ENCODE measurements around the gene ALG14.
"Not testable (repeated sequence)": the region's sequence is repeated elsewhere in the genome, so short reads cannot be mapped to it uniquely, and the experiment has no call there.

The ALG14 gene

DNA sequence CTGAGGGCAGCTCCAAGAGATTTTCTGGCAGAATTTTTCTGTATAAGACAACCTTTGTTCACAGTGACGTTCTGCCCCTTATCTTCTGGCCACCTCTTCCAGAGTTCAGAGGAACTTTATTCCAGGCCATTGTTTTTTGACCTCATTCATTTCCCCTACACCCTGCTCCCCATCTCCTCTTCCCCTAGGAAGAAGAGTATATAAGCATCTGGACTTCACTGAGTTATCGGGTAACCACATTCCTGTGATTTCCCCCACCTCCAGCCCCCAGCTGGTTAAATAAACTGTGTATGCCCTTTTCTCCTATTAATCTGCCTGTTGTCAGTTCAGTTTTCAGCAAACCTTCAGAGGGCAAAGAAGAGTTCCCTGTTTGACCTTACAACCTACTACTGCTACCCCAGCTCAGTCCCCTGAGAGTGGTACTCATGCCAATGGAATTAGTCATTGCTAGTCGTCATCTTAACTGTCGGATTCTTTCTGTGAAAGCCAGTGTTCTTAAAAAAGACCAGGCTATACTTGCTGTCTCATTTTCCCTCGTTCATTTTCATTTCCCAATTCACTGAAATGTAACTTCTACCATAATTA lies 14.3 kb upstream of the ALG14 start:
- no peak for DNase-seq

DNA sequence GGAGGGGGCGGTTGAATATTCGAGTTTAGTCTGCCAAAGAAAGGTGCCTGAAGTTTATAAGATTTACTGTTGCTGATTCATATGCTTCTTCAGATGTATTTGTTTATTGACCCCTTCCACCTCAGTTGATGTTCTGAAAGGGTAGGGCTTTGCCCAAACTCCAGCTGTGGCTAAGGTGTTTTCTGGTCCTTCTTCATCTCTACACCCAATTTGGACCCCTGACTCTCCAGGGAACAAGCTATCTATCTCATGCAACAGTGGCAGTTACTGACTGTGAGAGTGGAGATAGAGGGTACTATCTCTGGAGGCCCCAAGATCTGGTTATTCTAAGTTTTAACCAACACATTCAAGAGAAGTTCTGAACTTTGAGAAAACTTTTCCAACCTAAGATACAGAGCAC lies 12.6 kb upstream of the ALG14 start:
- no peak for DNase-seq

DNA sequence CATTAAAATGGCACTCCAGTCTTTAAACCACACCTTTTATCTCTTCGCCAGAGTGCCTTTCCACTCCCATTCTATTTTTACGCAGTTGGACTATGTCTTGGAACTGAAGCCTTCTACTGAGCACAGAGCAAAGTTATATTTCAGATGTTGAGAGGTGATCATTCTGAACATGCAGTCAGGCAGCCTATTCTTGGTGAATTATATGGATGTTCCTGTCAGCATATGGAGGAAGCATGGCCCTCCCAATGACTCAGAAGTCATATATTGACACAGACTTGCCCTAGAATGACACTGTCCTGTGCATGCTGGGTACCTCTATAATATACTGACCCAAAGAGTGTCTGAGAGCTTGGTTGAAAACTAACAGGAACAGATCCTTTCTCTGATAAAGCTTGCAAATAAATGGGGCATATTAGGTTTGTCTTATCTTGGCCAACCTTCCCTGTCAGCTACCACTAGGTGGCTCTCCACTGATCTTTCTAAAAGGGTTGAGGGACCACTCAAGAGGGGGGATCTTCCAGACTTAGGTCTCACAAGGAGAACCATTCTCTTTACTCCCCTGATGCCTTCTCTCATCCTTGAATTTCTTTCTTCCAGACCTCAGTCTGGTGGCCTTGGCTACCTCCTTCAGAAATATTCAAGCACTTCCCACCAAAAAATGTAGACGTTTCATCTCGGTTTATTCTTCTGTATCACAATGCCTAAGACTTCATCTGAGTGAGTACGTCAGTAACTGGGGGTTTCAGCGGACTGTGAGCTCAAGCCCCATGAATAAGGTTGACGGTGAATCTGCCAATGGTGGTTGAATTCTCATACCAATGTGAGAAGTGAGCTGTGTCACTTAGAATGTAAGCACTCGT lies 11.8 kb upstream of the ALG14 start:
- peak; percentile 36 for DNase-seq

DNA sequence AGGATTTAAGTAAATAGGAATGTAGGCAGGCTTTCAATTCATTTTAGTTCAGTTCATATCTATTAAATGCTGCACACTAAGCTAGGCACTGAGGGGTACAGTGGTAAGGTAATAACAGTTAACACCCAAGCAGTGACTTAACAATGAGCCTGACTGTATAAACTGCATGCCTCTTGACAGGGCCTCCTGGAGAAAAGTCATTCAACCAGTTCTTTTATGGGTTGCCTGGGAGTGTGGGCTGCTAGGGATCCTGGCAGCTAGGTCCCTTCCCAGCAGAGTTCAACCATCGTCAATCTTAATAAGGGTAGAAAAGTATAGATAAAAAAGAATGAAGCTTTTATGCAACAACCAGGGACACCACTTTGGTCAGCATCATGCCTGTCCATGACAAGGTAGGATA lies 8.1 kb upstream of the ALG14 start:
- DNase-seq: no peak

DNA sequence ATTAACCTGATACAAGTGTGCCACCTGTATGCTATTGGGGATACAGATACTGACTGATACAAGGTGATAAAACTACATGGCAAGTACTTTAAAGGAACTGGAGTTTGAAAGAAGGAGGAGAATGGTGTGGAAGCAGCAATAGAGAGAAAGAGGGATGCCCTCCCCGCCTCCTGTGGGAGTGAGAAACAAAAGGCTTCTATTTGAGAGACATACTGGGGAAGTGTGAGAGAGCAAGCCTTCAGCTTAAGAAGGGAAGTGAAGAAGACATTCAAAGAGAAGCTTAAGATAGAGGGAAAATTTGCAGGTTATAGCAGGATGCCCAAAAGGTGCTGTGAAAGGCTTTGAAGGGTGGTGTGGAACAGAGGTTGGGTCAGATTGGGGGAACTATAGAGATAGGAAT lies 7.7 kb upstream of the ALG14 start:
- DNase-seq: no peak

DNA sequence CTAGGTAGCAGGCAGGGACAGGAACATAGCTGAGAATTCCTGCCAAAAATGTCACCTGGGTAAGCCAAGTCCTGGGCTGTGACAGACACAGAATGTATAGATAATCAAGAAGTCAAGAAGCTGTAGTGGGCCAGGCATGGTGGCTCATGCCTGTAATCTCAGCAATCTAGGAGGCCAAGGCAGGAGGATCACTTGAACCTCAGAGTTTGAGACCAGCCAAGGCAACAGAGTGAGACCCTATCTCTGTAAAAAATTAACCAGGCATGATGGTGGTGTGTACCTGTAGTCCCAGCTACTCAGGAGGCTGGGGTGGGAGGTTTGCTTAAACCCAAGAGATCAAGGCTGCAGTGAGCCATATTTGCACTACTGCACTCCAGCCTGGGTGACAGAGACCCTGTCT lies 3.3 kb upstream of the ALG14 start:
- no peak for DNase-seq

DNA sequence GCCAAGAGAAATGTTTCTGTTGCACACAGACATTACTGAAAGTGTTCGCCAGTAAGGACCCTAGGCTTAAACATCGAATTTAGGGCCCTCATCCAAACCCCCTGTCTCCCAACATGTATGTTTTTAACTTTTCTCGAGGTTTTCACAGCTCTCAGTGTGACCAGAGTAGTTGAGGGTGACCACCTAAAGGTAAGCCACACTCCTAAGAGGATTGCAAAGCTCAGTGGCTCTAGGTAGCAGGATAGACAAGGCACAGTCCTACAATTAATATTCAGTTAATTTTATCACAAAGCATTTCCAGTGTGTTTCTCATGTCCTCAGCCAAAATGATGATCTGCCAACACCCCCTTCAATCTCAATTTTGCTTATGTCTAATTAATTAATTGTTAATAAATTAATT lies 695 bp upstream of the ALG14 start:
- DNase-seq: no peak

DNA sequence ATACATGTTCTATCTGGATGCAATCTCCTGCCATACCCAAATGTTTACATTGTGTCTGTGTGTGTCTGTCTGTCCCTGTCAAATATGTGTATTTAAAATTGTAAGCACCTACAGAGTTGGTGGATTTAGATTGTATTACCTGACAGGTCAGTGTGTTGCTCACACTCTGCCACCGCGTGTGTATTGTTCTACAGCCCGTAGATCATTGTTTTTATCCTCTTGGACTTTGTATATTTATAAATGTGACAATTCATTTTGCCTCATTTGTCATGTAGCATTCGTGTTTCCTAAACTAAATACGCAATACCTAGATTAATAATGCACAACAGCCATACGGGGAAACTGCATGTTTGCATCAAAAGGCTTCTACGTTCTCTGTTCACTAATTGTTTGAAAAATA lies 634 bp downstream of the ALG14 start:
- no peak for DNase-seq

DNA sequence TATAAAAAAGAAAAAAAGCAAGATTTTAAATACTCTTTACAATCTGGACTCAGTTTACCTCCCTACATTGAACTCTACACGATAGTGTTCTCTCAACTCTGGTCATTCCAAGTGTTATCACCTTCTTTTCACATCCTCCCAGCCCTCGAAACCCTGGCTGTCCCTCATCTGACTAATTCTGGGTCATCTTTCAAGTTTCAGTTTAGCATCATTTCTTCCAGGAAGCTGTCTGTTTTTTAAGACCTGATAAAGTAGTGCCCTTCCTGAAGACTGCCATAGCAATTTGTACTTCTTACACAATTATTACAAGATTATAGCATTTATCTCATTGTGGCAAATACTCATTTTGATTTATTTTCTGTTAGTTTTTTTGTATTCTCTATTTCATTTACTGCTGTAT lies 1.2 kb downstream of the ALG14 start:
- DNase-seq: peak; percentile 47

DNA sequence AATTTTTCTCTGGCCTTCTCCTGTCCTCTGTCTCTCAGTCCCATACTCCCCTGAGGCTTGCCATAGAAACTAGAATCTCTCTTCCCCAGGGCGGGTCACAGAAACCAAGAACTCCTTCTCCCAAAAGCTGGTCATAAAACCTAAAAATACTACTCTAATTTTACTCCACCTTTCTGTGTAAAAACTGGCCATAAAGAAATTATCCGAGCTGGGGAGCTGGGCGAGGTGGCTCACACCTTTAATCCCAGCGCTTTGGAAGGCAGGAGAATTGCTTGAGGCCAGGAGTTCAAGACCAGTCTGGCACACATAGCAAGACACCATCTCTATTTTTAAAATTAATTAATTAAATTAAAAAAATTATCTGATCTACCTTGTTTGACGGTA lies 3.0 kb downstream of the ALG14 start:
- DNase-seq: no peak

DNA sequence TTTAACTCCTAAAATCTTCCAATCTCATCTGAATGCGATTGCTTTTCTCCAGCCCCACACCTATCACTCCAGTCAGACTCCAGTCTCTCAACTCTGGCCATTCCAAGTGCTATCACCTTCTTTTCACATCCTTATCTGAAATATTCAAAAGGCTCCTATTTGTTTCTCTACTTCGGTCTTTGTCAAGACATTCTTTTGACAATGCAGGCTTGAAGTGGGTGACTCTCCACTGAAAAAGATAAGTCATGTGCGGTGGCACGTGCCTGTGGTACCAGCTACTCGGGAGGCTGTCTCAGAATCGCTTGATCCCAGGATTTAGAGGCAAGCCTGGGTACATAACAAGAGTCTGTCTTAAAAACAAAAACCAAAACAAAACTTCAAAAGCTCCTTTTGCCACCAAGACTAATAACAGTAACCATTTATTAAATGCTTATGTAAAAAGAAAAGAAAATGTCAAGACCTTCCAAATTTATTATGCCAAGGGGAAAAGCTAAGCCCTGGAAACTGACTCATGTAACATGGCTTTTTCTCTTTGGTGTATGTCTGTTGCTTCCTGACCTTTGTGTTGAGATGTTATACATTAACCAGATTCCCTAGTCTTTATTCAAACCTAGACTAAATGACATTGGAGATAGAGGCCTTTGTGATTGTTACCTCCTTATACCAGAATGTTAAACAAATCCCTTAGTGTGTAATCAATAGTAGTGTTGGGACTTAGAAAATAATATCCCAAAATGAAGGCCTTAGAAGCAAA lies 3.6 kb downstream of the ALG14 start:
- no peak for DNase-seq

DNA sequence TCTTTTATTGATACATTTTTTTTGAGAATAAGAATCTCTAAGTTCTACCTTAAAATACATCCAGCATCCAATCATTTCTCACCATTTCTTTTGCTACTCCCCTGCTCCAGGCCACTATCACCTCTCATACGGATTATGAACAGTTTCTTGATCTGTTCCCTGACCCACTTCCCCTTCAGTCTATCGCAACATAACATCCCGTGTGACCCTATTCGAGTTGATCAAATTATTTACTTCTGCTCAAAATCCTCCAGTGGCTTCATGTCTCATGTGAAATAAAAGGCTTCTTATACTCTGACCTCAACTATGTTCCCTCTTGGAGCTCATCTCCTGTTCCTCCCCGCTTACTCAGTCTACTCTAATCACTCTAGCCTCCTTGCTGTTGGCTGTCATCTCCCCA lies 5.2 kb downstream of the ALG14 start:
- DNase-seq: no peak

DNA sequence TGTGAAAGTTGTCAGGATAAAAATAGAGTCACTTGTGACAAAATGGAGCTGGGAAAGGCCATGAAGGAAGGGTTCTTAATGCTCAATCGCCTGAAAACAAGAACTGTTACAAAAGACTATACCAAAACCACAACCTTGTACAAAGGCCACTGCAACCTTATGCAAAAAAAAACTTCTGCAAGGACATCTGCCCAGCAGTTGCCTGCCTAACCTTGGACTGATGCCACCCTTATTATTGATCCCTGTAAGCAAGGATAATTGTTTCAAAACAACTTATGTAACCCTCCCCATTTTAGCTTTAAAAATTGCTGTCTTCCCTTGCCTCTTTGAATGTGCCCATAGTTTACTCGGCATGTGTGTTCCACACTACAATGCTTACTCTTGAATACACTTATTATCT lies 5.7 kb downstream of the ALG14 start:
- DNase-seq: no peak

DNA sequence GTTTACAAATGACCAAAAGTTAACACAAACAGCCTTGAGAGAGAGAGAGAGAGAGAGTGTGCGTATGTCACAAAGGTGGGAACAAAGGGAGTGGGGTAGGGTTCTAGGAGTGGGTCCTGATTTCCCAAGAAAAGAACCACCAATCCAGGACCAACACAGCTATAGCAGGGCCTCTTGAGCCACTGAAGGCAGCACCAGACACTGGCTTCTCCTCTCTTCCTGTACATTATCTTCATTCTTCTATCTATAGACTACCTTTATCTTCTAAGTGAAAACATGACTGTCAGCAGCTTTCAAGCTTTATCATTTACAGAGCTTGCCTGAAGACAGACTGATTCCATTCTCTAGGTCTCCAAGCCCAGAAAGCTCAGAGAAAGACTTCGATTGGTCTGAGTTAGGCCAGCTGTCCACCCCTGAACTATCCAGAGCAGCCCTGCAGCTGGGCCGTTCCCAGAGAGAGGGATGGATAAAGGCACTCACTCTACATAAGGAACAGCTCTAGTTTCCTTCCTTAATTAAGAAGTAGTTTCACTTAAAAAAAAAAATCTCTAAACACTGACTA lies 11.2 kb downstream of the ALG14 start:
- DNase-seq: no peak

DNA sequence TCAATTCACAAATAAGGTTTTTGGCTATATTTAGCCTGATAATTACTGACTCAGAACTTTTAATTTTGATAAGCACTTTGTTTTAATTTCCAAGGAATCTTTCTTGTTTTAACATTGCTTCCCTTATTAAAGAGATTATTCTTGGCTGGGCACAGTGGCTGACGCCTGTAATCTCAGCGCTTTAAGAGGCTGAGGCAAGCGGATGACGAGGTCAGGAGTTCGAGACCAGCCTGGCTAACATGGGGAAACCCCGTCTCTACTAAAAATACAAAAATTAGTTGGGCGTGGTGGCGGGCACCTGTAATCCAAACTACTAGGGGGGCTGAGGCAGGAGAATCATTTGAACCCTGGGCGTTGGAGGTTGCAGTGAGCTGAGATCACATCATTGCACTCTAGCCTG lies 13.8 kb downstream of the ALG14 start:
- DNase-seq: no peak

DNA sequence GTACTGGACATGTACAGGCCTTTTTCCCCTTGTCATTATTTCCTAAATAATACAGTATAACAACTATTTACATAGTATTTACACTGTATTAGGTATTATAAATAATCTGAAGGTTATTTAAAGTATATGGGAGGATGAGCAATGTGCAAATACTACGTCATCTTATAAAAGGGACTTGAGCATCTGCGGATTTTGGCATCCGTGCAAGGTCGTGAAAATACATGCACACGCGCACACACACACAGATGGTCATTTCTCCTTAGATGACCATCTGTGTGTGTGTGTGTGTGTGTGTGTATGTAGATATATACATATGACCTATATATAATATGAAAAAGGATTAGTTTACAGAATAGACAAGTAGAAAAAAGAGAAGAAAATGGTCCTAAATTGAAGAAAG lies 15.4 kb downstream of the ALG14 start:
- DNase-seq: no peak

DNA sequence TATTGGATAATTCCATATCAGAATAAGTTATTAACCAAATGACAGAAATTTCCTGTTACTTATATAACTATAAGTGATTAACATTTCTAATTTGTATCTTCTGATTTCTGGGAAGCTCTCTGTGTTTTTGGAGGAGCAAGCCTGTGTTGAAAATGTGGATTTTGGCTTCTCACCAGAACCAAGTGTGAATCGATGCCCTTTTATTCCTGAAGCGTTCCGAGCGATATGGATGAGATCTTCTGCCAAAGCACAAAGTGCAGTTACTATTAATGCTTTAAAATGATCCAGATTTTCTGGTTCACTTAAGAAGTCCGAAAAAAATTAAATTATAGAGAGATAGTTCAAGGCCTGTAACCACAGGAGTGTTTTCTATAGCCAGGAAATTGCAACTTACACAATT lies 22.8 kb downstream of the ALG14 start:
- DNase-seq: no peak

DNA sequence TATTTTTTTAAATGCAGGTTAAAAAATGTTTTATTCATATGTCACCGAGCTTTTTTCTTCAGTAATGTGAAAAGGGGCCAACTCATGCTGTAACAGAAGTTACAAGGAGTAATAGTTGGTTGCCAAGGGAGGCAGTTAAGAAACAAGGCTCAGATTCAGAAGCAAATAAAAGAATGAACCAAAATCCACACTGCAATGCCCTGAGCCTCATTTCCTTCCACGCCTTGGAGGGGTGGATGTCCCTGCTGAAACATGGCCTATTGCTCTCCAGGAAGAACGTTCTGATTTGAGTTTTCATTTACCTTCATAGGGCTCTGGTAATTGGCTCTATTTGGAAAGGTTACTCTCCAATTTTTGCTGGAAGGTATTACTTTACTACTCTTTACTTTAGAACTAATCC lies 24.4 kb downstream of the ALG14 start:
- DNase-seq: no peak

DNA sequence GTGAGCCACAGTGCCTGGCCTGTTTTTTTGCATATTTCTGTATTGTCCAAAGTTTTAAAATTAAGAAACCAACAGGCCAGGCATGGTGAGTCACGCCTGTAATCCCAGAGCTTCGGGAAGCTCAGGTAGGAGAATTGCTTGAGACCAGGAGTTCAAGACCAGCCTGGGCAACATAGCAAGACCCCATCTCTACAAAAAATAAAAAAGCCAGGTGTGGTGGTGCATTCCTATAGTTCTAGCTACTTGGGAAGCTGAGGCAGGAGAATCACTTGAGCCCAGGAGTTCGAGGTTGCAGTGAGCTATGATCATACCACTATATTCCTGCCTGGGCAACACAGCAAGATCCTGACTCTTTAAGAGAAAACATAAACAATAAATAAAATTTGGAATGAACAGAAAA lies 25.1 kb downstream of the ALG14 start:
- DNase-seq: not testable (repeated sequence)

DNA sequence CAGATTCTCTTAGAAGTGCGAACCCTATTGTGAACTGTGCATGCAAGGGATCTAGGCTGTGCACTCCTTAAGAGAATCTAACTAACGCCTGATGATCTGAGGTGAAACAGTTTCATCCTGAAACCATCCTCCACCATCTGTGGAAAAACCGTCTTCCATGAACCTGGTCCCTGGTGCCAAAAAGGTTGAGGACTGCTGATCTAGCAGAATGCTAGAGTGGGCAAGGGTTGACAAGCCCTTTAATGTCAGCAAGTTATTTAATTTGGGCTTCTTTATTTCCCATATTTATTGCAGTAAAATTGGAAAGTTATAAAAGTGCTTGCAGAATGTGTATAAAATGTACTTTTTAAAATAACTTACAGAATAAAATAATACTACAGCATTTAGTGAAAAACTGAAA lies 26.4 kb downstream of the ALG14 start:
- no peak for DNase-seq

DNA sequence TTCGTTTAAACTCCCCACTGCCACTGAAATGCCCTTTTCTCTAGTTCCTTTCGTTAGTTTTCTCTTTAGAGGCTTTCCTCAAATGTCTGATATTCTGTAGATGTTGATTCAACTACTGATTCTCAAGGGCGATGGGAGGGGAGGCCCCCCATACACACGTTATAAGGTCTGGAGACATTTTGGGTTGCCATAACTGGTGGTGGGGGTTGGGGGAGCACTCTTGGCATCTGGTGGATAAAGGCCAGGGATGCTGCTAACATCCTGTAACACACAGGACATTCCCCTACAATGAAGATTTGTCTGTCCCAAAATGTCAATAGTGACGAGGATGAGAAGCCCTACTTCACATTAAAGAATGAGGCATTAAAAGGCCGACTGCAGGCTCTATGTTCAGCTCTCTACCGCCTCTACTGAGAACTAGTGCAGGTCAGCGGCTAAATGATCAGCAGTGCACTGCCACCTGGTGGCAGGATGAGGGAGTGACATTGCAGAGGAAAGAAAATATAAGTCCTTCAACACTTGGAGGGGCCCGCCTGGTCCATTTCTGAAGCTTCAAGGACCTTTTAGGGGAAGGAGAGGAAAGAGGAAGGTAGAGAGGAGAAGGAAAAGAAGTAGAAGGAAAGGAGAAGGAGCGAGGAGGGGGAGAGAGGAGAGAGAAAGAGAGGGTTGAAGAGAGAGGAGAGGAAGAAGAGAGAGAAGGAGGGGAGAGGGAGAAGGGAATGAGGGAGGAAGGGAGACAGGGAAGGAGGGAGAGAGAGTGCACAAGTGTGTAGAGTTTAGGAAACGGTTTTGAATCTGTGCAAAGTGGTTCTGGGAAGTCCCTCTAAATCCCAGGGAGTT lies 29.4 kb downstream of the ALG14 start:
- peak; percentile 82 for DNase-seq

DNA sequence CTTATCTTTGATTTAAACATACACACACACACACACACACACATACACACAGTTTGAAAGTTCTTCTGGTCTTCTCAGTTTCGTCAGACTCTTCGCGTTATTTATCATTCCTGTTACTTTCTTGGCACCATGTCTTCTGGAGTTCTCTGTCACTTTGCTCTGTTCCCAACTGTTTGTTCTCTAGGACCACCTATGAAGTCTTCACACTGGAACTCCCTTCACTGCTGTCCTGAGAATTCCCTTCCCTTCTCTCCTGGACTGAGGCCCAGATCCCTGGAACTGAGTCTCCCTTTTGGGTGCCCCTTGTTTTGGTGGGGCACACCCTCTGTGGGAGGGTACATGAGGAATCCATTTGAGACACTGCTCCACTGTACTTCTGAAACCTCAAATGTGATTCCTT lies 30.5 kb downstream of the ALG14 start:
- no peak for DNase-seq

Data from activated CD4-positive, alpha-beta T cell treated with anti-CD3 and anti-CD28 coated beads, Interleukin-2, Interleukin-6, amounts not matched to agents 100 ng/mL and 50 ng/mL, durations not matched to agents 16 hours and 8 hours (primary cell).